Daoy (cell line): Measurements from ENCODE around the gene QRFPR. TPM values are rescaled to one million over a fixed set of nuclear protein-coding genes. Genes with fewer than 3 reads are reported as not detected.
A peak's percentile ranks its signal among the peaks of the same experiment; 100 is the strongest.
"Not testable (repeated sequence)": the region's sequence is repeated elsewhere in the genome, so short reads cannot be mapped to it uniquely, and the experiment has no call there.

Experiments used
- DNase-seq: peaks from one replicate; pipeline ENCODE4 v3.0.0-alpha.2; 2015; ENCODE audit warnings: low read depth
- total RNA-seq: library from RNA; depleted of rRNA; stranded (reverse); fragments of >200 nt; shearing (Covaris generic); gene quantifications from 2 replicates; pipeline ENCODE4 v1.2.3, GENCODE V29; 2014; rRNA removed

The QRFPR gene
- 0.06 and 0.77 TPM in 2 replicates for total RNA-seq

DNA sequence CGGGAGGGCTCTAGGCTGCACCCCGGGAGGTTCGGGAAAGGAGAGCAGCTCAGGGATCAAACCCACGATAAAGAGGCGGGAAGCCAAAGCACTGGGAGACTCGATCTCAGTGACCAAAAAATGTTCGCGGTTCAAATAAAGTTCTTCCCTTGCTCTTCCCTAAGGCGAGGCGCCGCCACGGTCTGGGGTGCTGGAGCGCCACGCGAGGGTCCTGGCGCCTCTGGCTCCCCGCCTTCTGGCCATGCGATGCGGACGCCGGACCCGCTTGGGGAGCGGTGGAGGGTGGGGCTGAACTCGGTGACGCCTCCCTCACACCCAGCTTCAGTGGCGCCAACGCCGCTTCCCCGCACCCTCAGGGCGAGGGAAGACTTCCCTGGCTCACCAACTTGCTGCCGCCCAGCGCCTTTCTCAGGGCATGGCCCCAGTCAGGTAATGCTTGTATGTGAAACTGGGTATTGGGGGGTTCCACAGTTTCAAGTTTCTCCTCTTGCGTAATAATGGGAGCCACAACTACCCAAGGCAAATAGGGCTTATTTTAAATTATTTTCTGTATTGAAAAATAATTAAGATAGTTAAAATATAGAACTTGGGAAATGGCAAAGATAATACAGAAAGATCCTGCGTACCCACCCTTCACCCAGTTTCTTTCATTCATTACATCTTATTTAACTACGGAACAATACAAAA, at the start of gene QRFPR:
TSS of gene QRFPR (minus strand) at position 243 of the 687 bp plus-strand sequence. CDS start 371 bp downstream, outside the sequence.
- DNase-seq, result peak; percentile 42

DNA sequence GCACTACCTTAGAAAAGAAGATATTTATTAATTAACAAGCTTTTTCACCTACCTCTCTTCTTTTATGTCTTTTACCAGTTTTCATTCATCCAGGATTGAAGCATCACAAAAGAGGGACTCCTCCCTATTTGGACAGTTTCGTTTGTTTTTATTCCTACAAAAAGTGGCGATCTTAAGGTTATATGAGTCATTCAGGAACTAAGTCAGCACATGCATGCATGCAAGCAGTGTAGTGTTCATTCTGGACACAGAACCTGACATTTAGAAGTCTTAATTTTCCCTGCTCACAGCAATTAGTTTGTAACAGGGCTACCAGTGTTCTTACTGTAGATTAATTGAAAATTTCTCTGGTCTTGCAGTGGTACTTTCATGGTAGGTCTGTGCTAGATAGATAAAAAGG, 47.9 kb upstream of the QRFPR start:
- DNase-seq, result peak; percentile 8

- DNase-seq, result no peak
Observed at GRCh38 chr4:121421594-121421993, 40.8 kb upstream of the QRFPR start.

- DNase-seq, result no peak
Observed at GRCh38 chr4:121411151-121411744, 30.4 kb upstream of the QRFPR start.

- DNase-seq, result not testable (repeated sequence)
Observed at GRCh38 chr4:121408567-121408966, 27.7 kb upstream of the QRFPR start.

GRCh38 chr4:121400632-121401031, 19.8 kb upstream of the QRFPR start:
- no peak for DNase-seq

DNA sequence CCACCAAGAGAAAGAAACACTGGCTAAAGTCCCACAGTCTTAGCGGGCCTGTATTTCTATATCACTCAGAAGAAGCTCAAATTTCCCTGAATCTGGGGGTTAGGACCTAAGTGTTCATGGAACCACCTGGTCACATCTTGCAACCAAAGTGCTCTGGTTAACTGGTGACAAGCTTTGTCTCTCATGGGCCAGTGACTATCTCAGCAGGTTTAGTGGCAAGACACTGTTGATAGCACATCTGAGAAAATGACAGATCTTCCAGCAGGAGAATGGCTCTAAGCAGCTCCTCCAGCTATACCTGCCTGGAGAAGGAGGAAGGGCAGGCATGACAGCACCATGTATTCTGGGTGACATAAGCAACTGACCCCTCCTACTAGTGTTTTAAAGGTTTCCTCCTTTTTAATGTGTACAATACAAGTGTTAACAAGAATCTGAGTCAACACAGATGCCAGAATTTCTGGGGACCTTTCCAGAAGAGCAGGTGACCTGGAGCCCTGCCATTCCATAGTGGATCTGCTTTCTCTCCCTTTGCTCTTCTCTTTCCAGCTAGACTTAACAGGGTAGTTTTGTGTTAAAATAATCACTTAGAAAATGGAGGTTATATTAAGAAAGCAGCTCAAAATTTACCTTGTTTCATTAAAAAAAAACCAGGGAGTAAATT, 17.3 kb upstream of the QRFPR start:
- DNase-seq, result no peak

- DNase-seq, result no peak
Observed at GRCh38 chr4:121397434-121397833, 16.6 kb upstream of the QRFPR start.

GRCh38 chr4:121392426-121393086, 11.7 kb upstream of the QRFPR start:
- no peak for DNase-seq

GRCh38 chr4:121390335-121390734, 9.5 kb upstream of the QRFPR start:
- DNase-seq, result no peak

GRCh38 chr4:121379276-121379675, 1.5 kb downstream of the QRFPR start:
- DNase-seq, result no peak

- no peak for DNase-seq
Observed at GRCh38 chr4:121377076-121377475, 3.7 kb downstream of the QRFPR start.

GRCh38 chr4:121376556-121376955, 4.3 kb downstream of the QRFPR start:
- no peak for DNase-seq

DNA sequence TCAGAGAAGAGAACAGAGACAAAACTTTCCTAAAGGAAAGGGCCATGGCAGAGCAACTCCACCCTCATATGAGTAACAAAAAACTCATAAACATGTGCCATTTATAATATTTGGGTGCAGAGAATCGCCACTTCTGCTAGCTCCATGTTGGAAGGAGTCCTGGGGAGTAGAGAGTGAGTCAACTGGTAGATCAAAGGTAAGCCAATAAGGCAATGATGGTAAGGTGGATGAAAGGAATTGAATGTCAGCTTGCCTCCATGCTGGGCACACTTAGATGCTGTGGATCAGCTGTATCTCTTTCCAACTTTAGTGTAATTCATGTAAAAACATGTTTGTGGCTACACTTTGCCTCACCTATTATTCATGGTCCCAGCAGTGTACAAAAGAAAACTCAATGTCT, 4.7 kb downstream of the QRFPR start:
- no peak for DNase-seq

DNA sequence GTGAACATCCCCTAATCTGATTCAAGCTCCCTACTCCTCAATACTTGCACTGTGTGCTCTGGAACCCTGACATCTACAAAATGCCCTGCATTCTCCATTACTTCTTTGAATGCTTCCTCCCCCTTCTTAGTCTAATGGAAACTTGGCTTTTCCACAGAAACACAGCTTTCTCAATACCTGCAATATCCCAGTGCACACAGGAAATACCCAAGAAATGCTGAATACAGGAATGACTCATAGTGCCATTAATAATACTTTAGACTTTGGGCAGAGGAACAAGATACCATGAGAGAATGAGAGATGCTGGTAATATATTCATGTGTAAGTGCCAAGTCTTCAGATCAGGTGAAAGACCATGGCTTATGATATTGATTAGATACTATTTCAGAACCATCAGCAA, 5.6 kb downstream of the QRFPR start:
- peak; percentile 2 for DNase-seq

- no peak for DNase-seq
Observed at GRCh38 chr4:121373841-121374240, 7.0 kb downstream of the QRFPR start.

- peak; percentile 5 for DNase-seq
Observed at GRCh38 chr4:121370729-121371325, 10.0 kb downstream of the QRFPR start.

DNA sequence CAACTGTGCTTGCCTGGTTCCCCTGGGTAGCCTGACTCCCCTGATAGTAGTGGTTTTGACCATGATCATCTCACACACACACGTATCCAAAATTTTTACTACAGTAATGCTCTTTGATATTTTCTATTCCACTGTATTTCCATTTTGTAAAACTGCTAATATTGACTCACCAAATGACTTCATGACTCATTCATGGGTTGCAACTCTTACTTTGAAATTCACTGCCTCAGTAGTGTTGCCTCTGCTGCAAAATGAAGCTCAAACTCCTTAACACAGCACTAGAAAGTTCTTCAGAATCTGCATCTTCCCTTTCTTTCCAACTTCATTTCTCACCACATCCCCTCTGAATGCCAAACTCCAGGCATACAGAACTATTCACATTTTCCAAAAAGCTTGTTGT, 20.3 kb downstream of the QRFPR start:
- DNase-seq, result no peak

GRCh38 chr4:121358473-121358872, 22.3 kb downstream of the QRFPR start:
- no peak for DNase-seq

GRCh38 chr4:121353213-121353612, 27.6 kb downstream of the QRFPR start:
- DNase-seq, result no peak

- DNase-seq, result no peak
Observed at GRCh38 chr4:121344098-121344497, 36.7 kb downstream of the QRFPR start.

GRCh38 chr4:121340247-121340646, 40.6 kb downstream of the QRFPR start:
- DNase-seq, result no peak
